Adrenal gland (tissue), 5 donors: ENCODE measurements around the gene KCNT2.

Experiments used
- CTCF ChIP-seq, 6 experiments: fragments of 450-650 bp in 4 of 6; fragments of 200-600 bp in 2 of 6; sonication (generic) in 1 of 6; IDR thresholded peaks; 1 replicate in 5 of 6; 2 replicates in 1 of 6; pipeline versions ENCODE4 v1.5.1 to v1.8.0; 2016 to 2021; ENCODE audit warnings: antibody characterized with exemption in 6 of 6, mild to moderate bottlenecking in 2 of 6, moderate library complexity in 1 of 6
- POLR2A ChIP-seq, 2 donors: fragments of 450-650 bp; IDR thresholded peaks; one replicate each; pipeline ENCODE4 v1.6.1; 2017; ENCODE audit warnings: antibody characterized with exemption in 2 of 2, mild to moderate bottlenecking in 2 of 2, moderate library complexity in 1 of 2
- donor health status: DM: no; HTN: no; CAD: no.

DNA sequence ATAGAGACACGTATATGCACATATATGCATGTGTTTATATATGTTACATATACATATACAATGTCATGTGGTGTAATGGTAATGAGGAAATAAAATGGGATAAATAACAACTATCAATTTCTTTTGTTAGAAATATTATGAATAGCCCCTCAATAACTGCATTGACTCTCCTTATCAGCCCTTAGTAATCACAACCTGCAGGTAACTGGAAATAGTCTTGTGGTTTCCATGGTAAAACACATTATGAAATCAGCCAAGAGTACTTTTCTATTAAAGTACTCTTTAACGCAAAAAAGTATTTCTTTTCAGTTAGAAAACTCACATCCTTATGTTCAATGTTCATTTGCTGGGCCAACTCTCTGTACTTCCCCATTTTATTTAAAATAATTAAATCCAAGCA is 105.8 kb downstream of the KCNT2 start:
- TF ChIP-seq CTCF (IDR thresholded peaks at IDR 0.05) (no peak), POLR2A (IDR thresholded peaks at IDR 0.05) (no peak)
